22Rv1 (cell line): Measurements from ENCODE around the gene ADCK1.

Source experiments
- CTCF ChIP-seq: fragments of 450-650 bp; IDR thresholded peaks from 2 replicates; pipeline ENCODE4 v1.5.1; 2017; ENCODE audit warnings: mild to moderate bottlenecking
- ZFX ChIP-seq: fragments of 450-650 bp; IDR thresholded peaks from 2 replicates; pipeline ENCODE4 v1.6.1; 2017; ENCODE audit warnings: antibody characterized with exemption, borderline replicate concordance

GRCh38 chr14:77889971-77890442 is 90.1 kb downstream of the ADCK1 start:
- TF ChIP-seq ZFX = no peak
- TF ChIP-seq CTCF = no peak
